NCI-H82 treated with DMSO at 0.1 percent for 48 hours (cell line): ENCODE results near the gene CXXC5.
"Not testable (repeated sequence)": the region's sequence is repeated elsewhere in the genome, so short reads cannot be mapped to it uniquely, and the experiment has no call there.

Experiments
- DNase-seq: peaks from one replicate; lab custom pipeline; 2025; ENCODE audit not compliant: unreplicated experiment; lab: John Stamatoyannopoulos, UW

The CXXC5 gene

DNA sequence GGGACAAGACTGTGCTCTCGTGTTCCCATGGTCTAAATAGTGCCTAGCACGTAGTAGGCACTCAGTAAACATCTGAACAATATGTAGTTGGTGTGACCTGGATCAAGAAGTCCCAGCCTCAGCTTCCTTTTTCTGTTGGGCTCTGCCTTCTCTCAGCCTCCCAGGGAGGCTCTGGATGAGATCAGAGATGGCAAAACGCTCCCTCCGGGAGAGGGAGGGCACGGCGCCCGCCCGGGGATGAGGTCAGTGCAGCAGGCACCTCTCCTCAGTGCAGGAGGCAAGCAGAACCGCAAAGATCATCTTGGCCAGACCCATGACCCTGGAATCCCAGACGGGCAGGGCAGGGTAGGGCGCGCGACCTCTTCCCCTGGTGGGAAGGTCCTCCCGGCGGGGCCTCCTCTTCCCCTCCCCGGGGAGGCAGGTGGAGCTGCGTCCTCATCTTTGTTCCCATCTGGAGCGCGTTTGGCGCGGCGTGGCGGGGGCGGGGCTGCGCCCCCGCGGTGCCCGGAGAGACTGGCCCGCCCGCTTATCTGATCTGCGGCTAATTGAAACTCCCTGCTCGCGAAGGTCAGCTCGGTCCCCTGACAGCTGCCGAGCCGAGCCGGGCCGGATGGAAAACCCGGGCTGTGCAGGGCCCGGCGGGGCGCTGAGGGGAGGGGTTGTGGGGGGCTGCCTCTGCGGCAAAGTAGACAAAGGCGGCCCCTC lies 60.9 kb downstream of the CXXC5 start:
- peak; percentile 46 for DNase-seq

DNA sequence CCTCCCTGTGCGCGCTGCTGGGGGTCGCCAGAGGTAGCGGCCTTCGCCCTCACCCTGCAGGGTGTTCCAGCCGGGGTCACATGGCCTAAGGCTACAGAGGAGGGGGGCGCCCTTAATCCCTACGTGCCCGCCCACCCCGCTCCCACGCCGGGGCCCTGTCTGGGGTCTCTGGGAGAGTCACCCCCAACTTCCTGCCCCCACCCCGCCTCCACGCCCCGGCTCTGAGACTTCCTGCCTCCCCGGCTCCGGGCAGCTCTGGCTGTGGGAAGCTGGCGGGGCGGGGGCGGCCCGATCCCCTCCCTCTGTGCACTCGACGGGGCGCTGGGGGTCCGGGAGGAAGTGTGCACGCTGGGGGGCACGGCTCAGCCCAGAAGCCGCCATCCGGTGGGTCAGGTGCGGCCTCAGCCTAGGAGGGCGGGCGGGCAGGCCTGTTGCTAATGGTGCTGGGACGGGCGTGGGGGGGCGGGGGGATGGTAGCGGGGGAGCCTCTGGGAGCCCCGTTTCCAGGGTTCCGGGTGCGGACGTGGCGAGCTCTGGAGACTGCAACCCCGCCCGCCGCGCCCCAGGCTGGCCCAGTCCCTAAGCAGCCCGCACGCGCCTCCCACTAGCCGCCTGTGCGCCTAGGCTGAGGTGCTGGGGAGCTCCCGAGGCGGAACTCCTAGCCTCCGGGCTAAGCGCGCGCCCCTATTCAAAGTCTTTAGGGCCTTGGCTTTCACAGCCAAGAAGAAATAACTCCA lies 61.6 kb downstream of the CXXC5 start:
- DNase-seq = no peak

DNA sequence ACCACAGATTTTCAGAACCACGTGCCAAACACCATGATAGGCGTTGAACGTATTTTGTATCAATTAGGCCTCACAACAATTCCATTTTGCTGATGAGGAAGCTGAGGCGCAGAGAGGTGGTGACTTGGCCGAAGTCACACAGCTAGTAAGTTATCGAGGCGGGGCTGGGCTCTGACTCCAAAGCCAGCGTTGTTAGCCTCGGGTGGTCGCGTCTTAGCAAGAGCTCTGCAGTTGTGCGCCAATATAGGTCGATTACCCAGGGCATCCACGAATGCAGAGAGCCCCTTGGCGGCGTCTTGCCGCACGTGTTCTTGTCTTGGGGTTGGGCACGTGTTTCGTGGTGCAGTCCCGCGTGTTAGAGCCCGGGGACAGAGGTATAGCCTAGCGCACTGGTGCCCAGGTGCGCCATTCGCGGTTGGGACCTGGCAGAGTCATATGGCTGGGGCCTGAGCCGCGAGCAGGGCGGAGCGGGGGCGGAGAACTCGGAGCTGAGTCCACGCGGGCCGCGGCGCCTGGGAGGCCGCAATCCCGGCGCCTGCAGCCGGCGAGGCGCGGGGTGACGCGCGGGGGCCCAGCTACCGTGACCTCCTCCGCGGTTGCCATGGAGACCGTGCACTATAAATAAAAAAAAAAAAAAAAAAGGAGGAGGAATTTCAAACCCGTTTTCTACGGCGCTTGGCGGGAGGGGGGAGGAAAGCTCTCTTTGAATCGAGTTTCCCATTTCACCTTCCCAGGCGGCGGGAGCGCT lies 62.3 kb downstream of the CXXC5 start:
- DNase-seq = no peak

DNA sequence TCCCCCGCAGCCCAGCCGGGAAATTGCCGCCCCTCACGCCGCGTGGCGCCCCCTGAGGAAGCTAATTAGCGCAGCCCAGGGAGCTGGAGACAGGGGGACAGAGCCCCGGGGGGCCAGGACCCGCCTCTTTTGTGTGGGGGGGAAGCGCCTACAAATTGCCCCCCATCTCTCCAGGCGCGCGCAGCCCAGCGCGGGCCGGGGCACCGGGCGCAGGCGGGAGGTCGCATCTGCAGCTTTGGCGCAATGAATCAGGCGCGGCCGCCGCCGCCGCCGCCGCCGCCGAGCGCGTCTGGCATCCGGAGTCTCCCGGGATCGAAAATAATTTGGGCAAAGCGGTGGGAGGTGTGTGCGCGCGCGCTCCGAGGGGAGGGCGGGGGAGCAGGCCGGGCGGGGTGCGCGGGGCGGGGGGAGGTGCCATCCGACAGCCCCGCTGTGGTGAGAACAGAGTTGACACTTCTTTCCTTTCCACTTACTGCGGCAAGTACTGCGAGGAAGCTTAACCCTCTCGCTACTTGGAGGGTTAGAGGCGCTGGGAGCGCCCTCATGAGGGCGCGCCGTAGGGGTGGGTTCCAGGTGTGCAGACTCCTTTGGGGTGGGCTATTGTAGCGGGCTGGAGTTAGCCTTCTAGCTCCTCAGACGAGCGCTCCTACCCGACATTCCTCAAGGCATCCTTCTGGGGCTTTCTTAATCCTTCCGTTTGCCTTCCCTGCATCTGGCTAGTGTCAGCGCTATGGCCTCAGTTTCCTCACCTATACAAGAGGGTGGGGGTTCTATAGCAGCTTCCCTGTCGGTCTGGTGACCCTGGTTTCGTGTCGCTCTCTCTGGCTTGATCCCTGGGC lies 63.1 kb downstream of the CXXC5 start:
- peak; percentile 33 for DNase-seq

DNA sequence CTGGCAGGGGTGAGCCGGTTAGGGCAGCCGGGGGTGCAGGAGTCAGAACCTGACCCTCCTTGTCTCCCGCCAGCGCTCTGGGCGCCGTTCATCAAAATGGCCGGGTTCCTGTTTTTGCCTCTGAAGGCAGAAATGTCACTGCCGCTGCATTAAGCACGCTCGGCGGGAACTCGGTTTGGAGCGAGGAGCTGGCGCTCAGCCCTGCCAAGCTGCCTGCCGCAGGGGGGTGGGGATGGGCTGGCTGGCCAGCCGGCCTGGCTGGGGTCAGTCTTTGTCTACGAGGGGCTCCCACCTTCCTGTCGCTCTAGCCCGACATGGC lies 63.7 kb downstream of the CXXC5 start:
- no peak for DNase-seq

DNA sequence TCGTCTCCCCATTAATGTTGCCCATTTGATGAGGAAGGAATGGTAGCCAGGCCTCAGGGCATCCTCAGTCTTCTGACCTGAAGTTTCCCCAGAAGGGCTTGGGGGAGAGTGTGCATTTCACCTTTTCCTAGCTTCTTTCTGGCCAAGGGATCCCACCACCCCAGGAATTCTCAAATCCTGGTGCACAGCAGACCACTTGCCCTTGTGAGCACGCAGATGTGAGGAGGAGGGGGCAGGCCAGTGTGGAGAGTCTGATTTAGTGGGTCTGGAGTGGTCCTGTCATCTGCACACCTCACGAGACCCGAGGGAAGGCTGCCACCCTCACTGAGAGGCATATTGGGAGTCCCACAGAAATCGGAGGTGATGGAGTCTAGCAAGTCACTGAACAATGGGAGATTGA lies 64.3 kb downstream of the CXXC5 start:
- no peak for DNase-seq

DNA sequence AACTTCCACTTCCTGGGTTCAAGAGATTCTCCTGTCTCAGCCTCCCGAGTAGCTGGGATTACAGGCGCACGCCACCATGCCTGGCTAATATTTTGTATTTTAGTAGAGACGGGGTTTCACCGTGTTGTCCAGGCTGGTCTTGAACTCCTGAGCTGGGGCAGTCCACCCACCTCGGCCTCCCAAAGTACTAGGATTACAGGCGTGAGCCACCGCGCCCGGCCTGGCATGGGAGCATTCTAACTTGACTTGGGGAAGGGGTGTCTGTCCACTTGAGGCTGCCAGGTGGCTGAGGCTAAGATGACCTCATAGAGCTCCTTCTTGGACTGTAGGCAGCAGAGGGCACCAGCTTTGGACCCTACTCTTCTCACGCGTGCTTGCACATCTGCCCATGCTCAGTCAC lies 65.7 kb downstream of the CXXC5 start:
- not testable (repeated sequence) for DNase-seq

DNA sequence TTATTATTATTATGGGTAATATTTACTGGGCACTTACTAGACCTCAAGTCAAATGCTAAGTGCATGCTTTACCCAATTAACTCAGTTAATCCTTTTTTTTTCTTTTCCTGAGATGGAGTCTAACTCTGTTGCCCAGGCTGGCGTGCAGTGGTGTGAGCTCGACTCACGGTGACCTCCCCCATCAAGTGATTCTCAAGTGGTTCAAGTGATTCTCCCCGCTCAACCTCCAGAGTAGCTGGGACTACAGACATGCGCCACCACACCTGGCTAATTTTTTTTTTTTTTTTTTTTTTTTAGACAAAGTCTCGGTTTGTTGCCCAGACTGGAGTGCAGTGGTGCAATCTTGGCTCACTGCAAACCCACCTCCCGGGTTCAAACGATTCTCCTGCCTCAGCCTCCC lies 69.1 kb downstream of the CXXC5 start:
- no peak for DNase-seq

DNA sequence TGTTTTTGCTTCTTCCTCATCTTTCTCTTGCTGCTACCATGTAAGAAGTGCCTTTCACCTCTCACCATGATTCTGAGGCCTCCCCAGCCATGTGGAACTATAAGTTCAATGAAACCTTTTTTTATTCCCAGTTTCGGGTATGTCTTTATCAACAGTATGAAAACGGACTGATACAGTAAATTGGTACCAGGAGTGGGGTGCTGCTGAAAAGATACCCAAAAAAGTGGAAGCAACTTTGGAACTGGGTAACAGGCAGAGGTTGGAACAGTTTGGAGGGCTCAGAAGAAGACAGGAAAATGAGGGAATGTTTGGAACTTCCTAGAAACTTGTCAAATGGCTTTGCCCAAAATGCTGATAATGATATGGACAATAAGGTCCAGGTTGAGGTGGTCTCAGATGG lies 70.3 kb downstream of the CXXC5 start:
- DNase-seq = not testable (repeated sequence)

DNA sequence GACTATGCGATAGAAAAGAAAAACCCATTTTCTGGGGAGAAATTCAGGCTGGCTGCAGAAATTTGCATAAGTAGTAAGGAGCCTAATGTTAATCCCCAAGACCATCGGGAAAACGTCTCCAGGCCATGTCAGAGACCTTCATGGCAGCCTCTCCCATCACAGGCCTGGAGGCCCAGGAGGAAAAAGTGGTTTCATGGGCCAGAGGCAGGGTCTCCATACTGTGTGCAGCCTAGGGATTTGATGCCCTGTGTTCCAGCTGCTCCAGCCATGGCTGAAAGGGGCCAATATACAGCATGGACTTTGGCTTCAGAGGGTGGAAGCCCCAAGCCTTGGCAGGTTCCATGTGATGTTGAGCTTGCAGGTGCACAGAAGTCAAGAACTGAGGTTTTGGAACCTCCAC lies 71.8 kb downstream of the CXXC5 start:
- not testable (repeated sequence) for DNase-seq

DNA sequence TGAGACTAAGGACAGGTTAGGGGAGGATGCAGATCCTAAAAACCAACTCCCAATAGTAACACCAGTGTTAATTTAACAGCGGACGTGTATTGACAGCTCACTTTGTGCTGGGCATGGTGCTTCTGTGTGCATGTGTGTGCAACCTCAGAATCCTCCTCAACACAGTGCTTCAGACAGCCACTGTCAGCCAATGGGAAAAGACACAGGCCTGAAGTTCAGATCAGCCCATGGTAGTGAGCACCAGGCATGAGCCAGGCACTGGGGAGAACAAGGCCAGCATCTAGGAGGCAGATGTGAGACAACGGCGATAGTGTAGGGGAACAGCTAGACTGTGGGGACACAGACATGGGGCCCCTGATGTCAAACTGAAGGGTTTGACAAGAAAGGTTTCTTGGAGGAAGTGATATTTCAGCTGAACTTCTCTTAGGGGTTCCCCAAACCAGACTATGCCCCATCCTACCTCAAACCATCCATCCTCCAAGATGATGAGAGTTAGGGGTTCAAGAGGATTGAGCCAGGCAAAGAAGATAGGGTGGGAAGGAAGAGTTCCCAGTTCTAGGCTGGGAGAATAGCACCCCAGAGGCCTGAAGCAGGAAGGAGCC lies 75.9 kb downstream of the CXXC5 start:
- no peak for DNase-seq

DNA sequence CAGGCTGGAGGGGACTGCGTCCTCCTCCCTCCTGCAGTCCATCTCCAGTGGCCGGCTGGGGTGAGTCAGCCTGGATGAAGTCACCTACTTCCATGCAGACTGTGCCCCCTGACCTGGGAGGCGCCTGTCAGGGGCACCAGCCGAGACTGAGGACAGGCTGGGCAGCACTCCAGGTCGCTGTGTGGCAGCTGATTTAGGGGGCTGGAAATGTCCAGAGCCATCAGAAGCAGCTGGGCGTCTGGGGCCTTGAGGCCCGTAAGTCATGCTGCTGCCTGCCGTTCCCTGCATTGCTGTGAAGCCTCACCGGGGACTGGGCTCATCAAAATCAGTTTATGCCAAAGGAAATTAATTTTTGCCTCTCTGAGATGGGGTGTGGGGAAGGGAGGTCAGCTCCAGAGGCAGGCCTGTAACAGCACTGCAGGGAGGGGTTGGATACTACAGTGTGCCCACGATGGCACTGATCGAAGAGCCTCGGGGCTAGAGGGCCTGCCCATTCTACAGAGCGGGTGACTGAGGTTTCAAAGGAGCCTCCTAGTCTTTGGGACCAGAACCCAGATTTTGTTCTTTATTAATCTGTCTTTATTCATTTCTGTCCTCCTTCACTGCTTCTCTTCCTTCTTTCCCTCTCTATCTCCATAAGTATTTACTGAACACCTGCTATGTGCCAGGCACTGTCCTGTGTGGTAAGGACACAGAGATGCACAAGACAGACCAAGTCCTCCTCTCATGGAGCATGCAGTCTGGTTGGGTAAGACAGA lies 77.1 kb downstream of the CXXC5 start:
- DNase-seq = no peak

DNA sequence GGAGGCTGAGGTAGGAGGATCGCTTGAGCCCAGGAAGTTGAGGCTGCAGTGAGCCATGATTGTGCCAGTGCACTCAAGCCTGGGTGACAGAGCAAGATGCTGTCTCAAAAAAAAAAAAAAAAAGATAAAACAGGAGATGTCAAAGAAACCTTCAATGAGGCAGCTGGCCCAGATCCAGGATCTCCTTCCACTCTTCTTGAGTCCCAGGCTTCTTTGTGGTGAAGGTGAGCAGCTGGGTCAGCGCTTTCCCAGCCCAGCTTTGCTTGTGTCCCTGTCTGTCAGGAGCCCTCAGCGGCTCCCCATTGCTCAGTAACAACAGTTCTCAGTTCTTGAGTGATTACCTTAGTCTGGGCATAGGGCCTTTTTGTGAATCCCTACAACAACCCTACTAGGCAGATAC lies 78.1 kb downstream of the CXXC5 start:
- no peak for DNase-seq

DNA sequence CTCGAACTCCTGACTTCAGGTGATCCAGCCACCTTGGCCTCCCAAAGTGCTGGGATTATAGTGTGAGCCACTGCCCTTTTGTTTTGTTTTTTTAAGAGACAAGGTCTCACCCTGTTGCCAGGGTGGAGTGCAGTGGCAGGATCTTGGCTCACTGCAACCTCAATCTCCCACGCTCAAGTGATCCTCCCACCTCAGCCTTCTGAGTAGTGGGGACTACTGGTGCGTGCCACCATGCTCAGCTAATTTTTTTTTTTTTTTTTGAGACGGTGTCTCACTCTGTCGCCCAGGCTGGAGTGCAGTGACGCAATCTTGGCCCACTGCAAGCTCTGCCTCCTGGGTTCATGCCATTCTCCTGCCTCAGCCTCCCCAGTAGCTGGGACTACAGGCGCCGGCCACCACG lies 79.5 kb downstream of the CXXC5 start:
- DNase-seq = not testable (repeated sequence)

DNA sequence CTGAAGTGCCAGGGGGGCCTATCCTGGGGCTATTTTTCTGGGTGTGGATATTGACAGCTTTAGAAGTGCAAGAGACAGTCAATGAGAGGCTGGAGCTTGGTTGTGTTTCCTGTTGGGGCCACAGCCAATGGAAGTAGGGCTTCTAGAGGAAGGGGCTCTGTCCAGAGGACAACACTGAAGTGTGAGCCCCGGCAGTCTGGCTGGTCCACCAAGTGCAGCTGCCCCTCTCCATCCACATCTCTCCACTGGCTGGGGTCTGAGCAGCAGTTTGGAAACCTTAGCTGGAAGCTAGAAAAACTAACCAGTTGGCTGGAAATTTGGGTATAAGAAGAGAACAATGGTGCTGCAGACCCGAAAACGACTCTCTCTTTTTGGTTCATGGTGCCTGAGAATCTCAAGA lies 83.1 kb downstream of the CXXC5 start:
- DNase-seq = no peak

DNA sequence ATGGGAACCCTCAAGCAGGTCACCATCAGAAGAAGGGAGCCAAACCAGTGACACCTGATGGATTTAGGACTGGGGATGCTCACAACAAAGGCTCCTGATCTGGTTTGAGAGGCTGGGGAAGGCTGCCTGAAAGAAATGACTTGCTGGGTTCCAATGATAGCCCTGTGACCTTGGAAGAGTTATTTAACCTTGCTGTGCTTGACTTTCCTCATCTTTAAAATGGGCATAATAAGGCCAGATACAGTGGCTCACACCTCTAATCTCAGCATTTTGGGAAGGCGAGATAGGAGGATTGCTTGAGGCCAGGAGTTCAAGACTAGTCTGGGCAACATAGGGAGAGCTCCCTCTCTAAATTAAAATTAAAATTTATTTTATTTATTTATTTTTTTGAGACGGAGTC lies 83.9 kb downstream of the CXXC5 start:
- DNase-seq = no peak

DNA sequence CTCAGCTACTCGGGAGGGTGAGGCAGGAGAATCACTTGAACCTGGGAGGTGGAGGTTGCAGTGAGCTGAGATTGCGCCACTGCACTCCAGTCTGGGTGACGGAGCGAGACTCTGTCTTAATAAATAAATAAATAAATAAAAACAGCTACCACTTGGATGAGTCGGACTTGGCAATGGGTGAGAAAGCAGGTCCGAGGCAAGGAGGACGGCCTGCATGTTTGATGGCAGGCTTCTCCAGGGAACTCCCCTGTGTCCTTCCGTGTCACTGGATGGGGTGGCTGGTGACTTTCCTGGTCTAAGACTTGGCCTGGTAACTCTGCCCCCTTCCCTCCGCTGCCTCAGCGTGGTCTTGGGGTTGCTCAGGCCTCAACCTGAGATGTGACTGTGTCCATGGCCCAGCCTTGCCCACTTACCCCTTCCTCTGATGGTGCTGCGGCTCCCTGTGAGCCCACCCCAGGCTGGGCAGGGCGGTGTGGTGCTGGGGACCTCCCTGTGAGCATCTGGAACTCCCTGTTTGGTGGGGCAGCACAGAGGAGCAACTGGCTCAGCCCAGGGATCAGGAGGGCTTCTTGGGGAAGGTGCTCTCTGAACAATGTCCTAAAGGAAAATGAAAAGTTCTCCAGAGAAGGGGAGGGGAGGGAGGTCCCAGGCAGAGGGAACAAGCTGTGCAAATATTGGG lies 85.0 kb downstream of the CXXC5 start:
- DNase-seq = no peak
